GM12891 (cell line): ENCODE results near the gene ZNF618.

Experiments used
- PAX5 ChIP-seq: IDR thresholded peaks from 2 replicates; pipeline ENCODE4 v1.6.1; 2011; ENCODE audit warnings: low read length, moderate library complexity, mild to moderate bottlenecking; ENCODE audit not compliant: insufficient read depth, severe bottlenecking
- POLR2A ChIP-seq: IDR thresholded peaks from 2 replicates; pipeline ENCODE4 v1.6.1; 2011; ENCODE audit warnings: low read depth, low read length, control low read depth
- POLR2AphosphoS5 ChIP-seq: IDR thresholded peaks from 2 replicates; pipeline ENCODE4 v1.6.1; 2011; ENCODE audit warnings: low read depth, low read length, control low read depth
- TAF1 ChIP-seq: IDR thresholded peaks from 2 replicates; pipeline ENCODE4 v1.6.1; 2011; ENCODE audit warnings: low read depth, low read length, control low read depth

GRCh38 chr9:113989714-113990569 is 113.8 kb downstream of the ZNF618 start:
- TF ChIP-seq POLR2AphosphoS5 (no peak), TAF1 (no peak), POLR2A (no peak), PAX5 (no peak)
